HepG2 (cell line): ENCODE data around the gene SRCIN1. TPM values are rescaled to one million over a fixed set of nuclear protein-coding genes. Genes with fewer than 3 reads are reported as not detected.

ENCODE experiments used
- ATAC-seq: fragments of 200-7000 bp; cut with Tn5 transposase; 3 replicates; pipeline ENCODE4 v1.9.1; 2020; ENCODE audit warnings: mild to moderate bottlenecking, moderate library complexity
- BruUV-seq: library from RNA; stranded (reverse); fragments of 400-500 nt; replicated peaks from 2 replicates; lab custom pipeline; 2021; lab: Mats Ljungman, UMichigan
- CTCF ChIA-PET: fragments of 300-600 bp; formaldehyde crosslinking; extraction: SDS; loops from one replicate; lab custom pipeline; 2021; ENCODE audit warnings: low total read pairs, inconsistent platforms, low intra/inter-chr PET ratio; lab: Yijun Ruan, JAX
- POLR2A ChIA-PET: fragments of 350-600 bp; sonication (Branson Sonifier 250); formaldehyde crosslinking; loops from one replicate; lab custom pipeline; 2020; ENCODE audit warnings: antibody characterized with exemption, inconsistent platforms; lab: Yijun Ruan, JAX
- DNase-seq: peaks from one replicate; pipeline ENCODE4 v3.0.0-alpha.2; 2015; ENCODE audit warnings: low spot score
- FAIRE-seq: peaks from 3 replicates; lab custom pipeline; 2011; peaks lifted over from hg19 to GRCh38; lab: Jason Lieb, UNC
- H2AFZ ChIP-seq: one replicate; pipeline ENCODE4 v1.6.1; 2011; ENCODE audit warnings: low read length, inconsistent platforms
- H3K27ac ChIP-seq: fragments of 300-600 bp; 3 replicates; pipeline ENCODE4 v1.8.0; 2011; ENCODE audit warnings: mixed run types, mild to moderate bottlenecking, mixed read lengths, low read length, inconsistent platforms; ENCODE audit not compliant: insufficient read depth; ENCODE audit errors: extremely low read length
- H3K27me3 ChIP-seq, 2 experiments: fragments of 200-600 bp in 1 of 2; 2 replicates in 1 of 2; 3 replicates in 1 of 2; pipeline versions ENCODE4 v1.6.0 to v1.8.0; 2011; ENCODE audit warnings: low read length in 2 of 2, mild to moderate bottlenecking in 2 of 2, moderate library complexity in 2 of 2, inconsistent platforms in 1 of 2; ENCODE audit not compliant: insufficient read depth in 2 of 2, control insufficient read depth in 1 of 2
- H3K36me3 ChIP-seq, 2 experiments: fragments of 200-600 bp in 1 of 2; replicated peaks in 1 of 2; 2 replicates in 1 of 2; 3 replicates in 1 of 2; pipeline versions ENCODE4 v1.5.1 to v1.8.0; 2011; ENCODE audit warnings: low read length in 2 of 2, inconsistent platforms in 1 of 2; ENCODE audit not compliant: insufficient read depth in 2 of 2, control insufficient read depth in 1 of 2
- H3K4me1 ChIP-seq: 2 replicates; pipeline ENCODE4 v1.5.1; 2012; ENCODE audit warnings: low read length, inconsistent platforms; ENCODE audit not compliant: insufficient read depth
- H3K4me2 ChIP-seq: 2 replicates; pipeline ENCODE4 v1.6.0; 2011; ENCODE audit warnings: low read depth, low read length, inconsistent platforms
- H3K4me3 ChIP-seq, 3 experiments: fragments of 200-600 bp in 1 of 3; sonication (generic), shearing (Covaris generic) in 1 of 3; replicated peaks in 1 of 3; 2 replicates each; pipeline ENCODE4 v1.5.1; 2011 to 2016; ENCODE audit warnings: low read length in 3 of 3, inconsistent platforms in 2 of 3, low read depth in 2 of 3, mild to moderate bottlenecking in 2 of 3, control low read depth in 1 of 3, mixed read lengths in 1 of 3; ENCODE audit not compliant: insufficient read depth in 1 of 3
- H3K79me2 ChIP-seq: one replicate; pipeline ENCODE4 v1.6.1; 2011; ENCODE audit warnings: low read length, inconsistent platforms; ENCODE audit not compliant: insufficient read depth
- H3K9ac ChIP-seq: 2 replicates; pipeline ENCODE4 v1.6.0; 2011; ENCODE audit warnings: mild to moderate bottlenecking, low read depth, low read length, inconsistent platforms; ENCODE audit not compliant: insufficient read depth
- H3K9me3 ChIP-seq: 2 replicates; pipeline ENCODE4 v1.5.1; 2012; ENCODE audit warnings: mild to moderate bottlenecking, low read length
- H4K20me1 ChIP-seq: 2 replicates; pipeline ENCODE4 v1.6.0; 2011; ENCODE audit warnings: inconsistent platforms, mild to moderate bottlenecking, low read length, moderate library complexity; ENCODE audit not compliant: insufficient read depth
- BORCS8-MEF2B ChIP-seq: sonication (generic); formaldehyde crosslinking; IDR thresholded peaks from 2 replicates; pipeline ENCODE4 v1.8.0; 2022; ENCODE audit warnings: mild to moderate bottlenecking, missing genetic modification reagents
- HNRNPH1 ChIP-seq: fragments of 200-400 bp; formaldehyde crosslinking; optimal IDR thresholded peaks from 2 replicates; pipeline ENCODE3; 2017; ENCODE audit warnings: mild to moderate bottlenecking, low read depth, low read length
- PCBP1 ChIP-seq: fragments of 200-400 bp; formaldehyde crosslinking; IDR thresholded peaks from 2 replicates; pipeline ENCODE4 v1.6.1; 2017; ENCODE audit warnings: mild to moderate bottlenecking, low read depth, low read length, borderline replicate concordance
- SCMH1 ChIP-seq: sonication (generic); formaldehyde crosslinking; IDR thresholded peaks from 2 replicates; pipeline ENCODE4 v1.9.0; 2021; ENCODE audit warnings: missing genetic modification reagents, mild to moderate bottlenecking, borderline replicate concordance
- SMAD1 ChIP-seq: sonication (generic); formaldehyde crosslinking; IDR thresholded peaks from 2 replicates; pipeline ENCODE4 v1.4.0; 2020; ENCODE audit warnings: missing genetic modification reagents, low read depth, mild to moderate bottlenecking, borderline replicate concordance
- TFDP1 ChIP-seq: IDR thresholded peaks from 2 replicates; pipeline ENCODE4 v1.6.1; 2016; ENCODE audit warnings: missing compliant biosample characterization, missing genetic modification reagents, borderline replicate concordance
- ZC3H13 ChIP-seq: sonication (generic); formaldehyde crosslinking; IDR thresholded peaks from 2 replicates; pipeline ENCODE4 v1.8.1; 2023; ENCODE audit warnings: mild to moderate bottlenecking, missing genetic modification reagents, moderate library complexity
- ZFP36 ChIP-seq: fragments of 150-350 bp; IDR thresholded peaks from 2 replicates; pipeline ENCODE4 v1.6.1; 2018; ENCODE audit warnings: borderline replicate concordance, low read length, low read depth; ENCODE audit not compliant: partially characterized antibody
- ZMYM4 ChIP-seq: sonication (generic); formaldehyde crosslinking; IDR thresholded peaks from 2 replicates; pipeline ENCODE4 v1.8.1; 2023; ENCODE audit warnings: mild to moderate bottlenecking, missing genetic modification reagents
- ZNF12 ChIP-seq: sonication (generic); formaldehyde crosslinking; IDR thresholded peaks from 2 replicates; pipeline ENCODE4 v1.5.0; 2020; ENCODE audit warnings: missing genetic modification reagents
- ZNF331 ChIP-seq: sonication (generic); formaldehyde crosslinking; IDR thresholded peaks from 2 replicates; pipeline ENCODE4 v1.4.0; 2020; ENCODE audit warnings: missing genetic modification reagents
- ZNF337 ChIP-seq: sonication (generic); formaldehyde crosslinking; IDR thresholded peaks from 2 replicates; pipeline ENCODE4 v1.5.1; 2020; ENCODE audit warnings: missing genetic modification reagents, low read depth, mild to moderate bottlenecking, borderline replicate concordance
- ZNF431 ChIP-seq: sonication (generic); formaldehyde crosslinking; IDR thresholded peaks from 2 replicates; pipeline ENCODE4 v1.9.0; 2022; ENCODE audit warnings: missing genetic modification reagents, low read depth, mild to moderate bottlenecking, borderline replicate concordance
- ZNF605 ChIP-seq: sonication (generic); formaldehyde crosslinking; IDR thresholded peaks from 2 replicates; pipeline ENCODE4 v1.8.0; 2022; ENCODE audit warnings: mild to moderate bottlenecking, missing genetic modification reagents
- ZNF776 ChIP-seq: sonication (generic); formaldehyde crosslinking; IDR thresholded peaks from 2 replicates; pipeline ENCODE4 v1.4.0; 2020; ENCODE audit warnings: mild to moderate bottlenecking, missing genetic modification reagents
- ZSCAN22 ChIP-seq: sonication (generic); formaldehyde crosslinking; IDR thresholded peaks from 2 replicates; pipeline ENCODE4 v1.4.0; 2020; ENCODE audit warnings: mild to moderate bottlenecking, missing genetic modification reagents
- WGBS: methylation state at CpG from one replicate; pipeline ENCODE4 v1.1.6; 2017; ENCODE audit warnings: low lambda C conversion rate; 5-methylcytosine and 5-hydroxymethylcytosine counted together
- in situ Hi-C: cut with HindIII; loops from 2 replicates; pipeline ENCODE4 v1.10.0; 2017; ENCODE audit warnings: low pct_unique_long_range_greater_than_20kb; ENCODE audit not compliant: extremely low pct_ligation_motif_present
- intact Hi-C: fragments of 100-400 bp; cut with micrococcal nuclease; formaldehyde crosslinking; loops from one replicate; pipeline ENCODE4 v1.10.0; 2022; ENCODE audit not compliant: unreplicated experiment
- polyA plus RNA-seq, 8 experiments: library from polyadenylated mRNA; depleted of rRNA in 3 of 8; stranded (reverse) in 7 of 8; unstranded in 1 of 8; fragments of >200 nt; fragmentation: Illumina TruSeq in 4 of 8; extraction: Trizol in 4 of 8; gene quantifications; 2 replicates each; pipeline versions ENCODE4 v1.2.1 to v1.2.3, GENCODE V29; 2011 to 2016; ENCODE audit warnings: low read depth in 4 of 8, missing spikeins in 1 of 8, mixed read lengths in 1 of 8; ENCODE audit not compliant: insufficient read depth in 1 of 8
- total RNA-seq, 5 experiments: library from RNA; depleted of rRNA; stranded (reverse); fragments of >200 nt; fragmentation: Illumina TruSeq; extraction: Trizol; gene quantifications; 2 replicates each; pipeline ENCODE4 v1.2.3, GENCODE V29; 2016; ENCODE audit warnings: low read depth in 1 of 5
- TF ChIP-seq, protein P1 (sequence below): sonication (generic); formaldehyde crosslinking; IDR thresholded peaks from 2 replicates; pipeline ENCODE4 v1.5.0; 2020; ENCODE audit warnings: missing genetic modification reagents, mild to moderate bottlenecking, borderline replicate concordance

SRCIN1 gene
- total and polyA plus RNA-seq, 2 of the 13 experiments (the other 11 are each of a cell fraction or from before 2014, with no cell fraction given): 1.2 to 9.6 TPM

GRCh38 chr17:38579083-38579480, 26.7 kb downstream of the SRCIN1 start:
- CTCF ChIA-PET: interaction anchor here (0.9 to 1.9 kb wide), 4 partner anchors 21 to 89 kb away, joined by 3 to 8 read pairs (median 6); no protein-coding TSS in a partner anchor
- POLR2A ChIA-PET: no interaction called here

More at GRCh38 chr17:38579083-38579480, 26.7 kb downstream of the SRCIN1 start:
- no peak for TF ChIP-seq SMAD1
- peak; percentile 69 for TF ChIP-seq ZFP36
- TF ChIP-seq ZC3H13 (CRISPR knock-in tag): no peak
- no peak for TF ChIP-seq ZNF12 (CRISPR knock-in tag)
- TF ChIP-seq ZNF605 (CRISPR knock-in tag): no peak
- TF ChIP-seq, protein P1, sequence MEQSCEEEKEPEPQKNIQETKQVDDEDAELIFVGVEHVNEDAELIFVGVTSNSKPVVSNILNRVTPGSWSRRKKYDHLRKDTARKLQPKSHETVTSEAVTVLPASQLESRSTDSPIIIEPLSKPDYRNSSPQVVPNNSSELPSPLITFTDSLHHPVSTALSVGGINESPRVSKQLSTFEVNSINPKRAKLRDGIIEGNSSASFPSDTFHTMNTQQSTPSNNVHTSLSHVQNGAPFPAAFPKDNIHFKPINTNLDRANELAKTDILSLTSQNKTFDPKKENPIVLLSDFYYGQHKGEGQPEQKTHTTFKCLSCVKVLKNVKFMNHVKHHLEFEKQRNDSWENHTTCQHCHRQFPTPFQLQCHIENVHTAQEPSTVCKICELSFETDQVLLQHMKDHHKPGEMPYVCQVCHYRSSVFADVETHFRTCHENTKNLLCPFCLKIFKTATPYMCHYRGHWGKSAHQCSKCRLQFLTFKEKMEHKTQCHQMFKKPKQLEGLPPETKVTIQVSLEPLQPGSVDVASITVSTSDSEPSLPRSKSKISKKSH (CRISPR knock-in tag): no peak; the same call in 1 of the 2 replicates
- TF ChIP-seq HNRNPH1: no peak
- TF ChIP-seq ZMYM4: no peak
- TF ChIP-seq ZNF331 (CRISPR knock-in tag): no peak
- TF ChIP-seq ZNF337 (CRISPR knock-in tag): no peak
- TF ChIP-seq ZSCAN22 (CRISPR knock-in tag): peak; percentile 98
- TF ChIP-seq TFDP1 (CRISPR knock-in tag): no peak
- no peak for TF ChIP-seq ZNF431
- TF ChIP-seq PCBP1: no peak
- TF ChIP-seq ZNF776 (CRISPR knock-in tag): no peak
- 0 out of 2 replicates have a peak, but pooled peaks have one; percentile 1 for TF ChIP-seq BORCS8-MEF2B (CRISPR knock-in tag)
- no peak for TF ChIP-seq SCMH1 (CRISPR knock-in tag)
- TF ChIP-seq, all 625 proteins: peak for 3
- Histone ChIP-seq H3K9ac (no peak overlapping the region), H3K36me3 (no peaks in the 10 kb centered on the region), H3K27me3 (peaks cover 8 to 66% of the 10 kb centered on the region in 2 experiments; a peak in 4 of 5 replicates), H3K4me1 (peaks cover 15% of the 10 kb centered on the region), H3K27ac (no peak overlapping the region), H3K4me2 (no peak overlapping the region), H4K20me1 (peaks cover 31% of the 10 kb centered on the region; the same call in 1 of the 2 replicates), H3K4me3 (no peak overlapping the region), H3K9me3 (no peaks in the 10 kb centered on the region), H2AFZ (no peak overlapping the region), H3K79me2 (no peaks in the 10 kb centered on the region)
- in situ Hi-C loops: no loop called here
- intact Hi-C loops: no loop called here
- FAIRE-seq: no peak
- DNase-seq: no peak
- no peak for ATAC-seq
- WGBS: 39% methylated on average over 7 of the region's 7 CpGs
- no TSS peak for BruUV-seq
